Fibroblast of skin of left quadriceps (primary cell): ENCODE measurements around the gene ARHGAP18.

Experiments
- DNase-seq, 2 experiments: peaks; one replicate each; pipeline ENCODE4 v3.0.0-alpha.2; 2013; ENCODE audit warnings: low read depth in 2 of 2

Gene ARHGAP18

DNA sequence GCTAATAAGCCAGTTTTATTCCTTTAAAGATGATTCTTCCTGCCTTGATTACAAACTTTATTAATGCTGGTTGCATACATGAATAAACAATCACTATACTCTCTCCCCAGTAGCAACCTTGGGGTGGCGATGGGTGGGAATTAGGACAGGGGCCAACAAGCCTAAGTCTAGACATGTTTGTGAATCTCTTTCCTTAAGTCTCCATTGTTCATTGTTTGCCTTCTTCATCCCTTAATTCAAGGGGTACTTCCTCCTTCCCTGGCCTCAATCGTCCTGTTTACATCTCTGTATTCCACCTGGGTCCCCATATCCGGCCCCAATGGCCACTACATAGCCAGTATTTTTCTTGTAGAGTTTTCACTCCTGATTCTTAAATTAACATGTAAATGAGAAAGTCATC is 66.0 kb downstream of the ARHGAP18 start:
- DNase-seq = no peak

DNA sequence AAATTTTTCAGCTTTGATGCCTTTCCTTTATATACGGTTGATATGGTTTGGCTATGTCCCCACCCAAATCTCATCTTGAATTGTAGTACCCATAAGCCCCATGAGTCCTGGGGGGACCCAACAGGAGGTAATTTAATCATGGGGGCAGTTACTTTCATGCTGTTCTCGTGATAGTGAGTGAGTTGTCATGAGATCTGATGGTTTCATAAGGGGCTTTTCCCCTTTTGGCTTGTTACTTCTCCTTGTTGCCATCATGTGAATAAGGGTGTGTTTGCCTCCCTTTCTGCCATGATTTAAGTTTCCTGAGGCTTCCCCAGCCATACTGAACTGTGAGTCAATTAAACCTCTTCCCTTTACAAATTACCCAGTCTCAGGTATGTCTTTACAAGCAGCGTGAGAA is 66.8 kb downstream of the ARHGAP18 start:
- DNase-seq = no peak

DNA sequence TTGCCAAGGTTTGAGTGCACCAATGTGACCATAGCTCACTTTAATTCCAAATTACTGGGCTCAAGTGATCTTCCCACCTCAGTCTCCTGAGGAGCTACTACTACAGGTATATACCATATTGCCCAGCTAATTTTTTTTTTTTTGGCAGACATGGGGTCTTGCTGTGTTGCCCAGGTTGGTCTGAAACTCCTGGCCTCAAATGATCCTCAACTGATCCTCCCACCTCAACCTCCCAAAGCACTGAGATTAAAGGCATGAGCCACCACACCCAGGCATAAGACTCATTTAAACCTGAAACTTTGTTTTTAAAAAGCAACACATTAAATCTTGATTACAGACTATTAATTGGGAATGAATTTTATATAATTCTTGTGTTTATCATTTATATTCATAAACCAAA is 67.7 kb downstream of the ARHGAP18 start:
- DNase-seq = no peak

DNA sequence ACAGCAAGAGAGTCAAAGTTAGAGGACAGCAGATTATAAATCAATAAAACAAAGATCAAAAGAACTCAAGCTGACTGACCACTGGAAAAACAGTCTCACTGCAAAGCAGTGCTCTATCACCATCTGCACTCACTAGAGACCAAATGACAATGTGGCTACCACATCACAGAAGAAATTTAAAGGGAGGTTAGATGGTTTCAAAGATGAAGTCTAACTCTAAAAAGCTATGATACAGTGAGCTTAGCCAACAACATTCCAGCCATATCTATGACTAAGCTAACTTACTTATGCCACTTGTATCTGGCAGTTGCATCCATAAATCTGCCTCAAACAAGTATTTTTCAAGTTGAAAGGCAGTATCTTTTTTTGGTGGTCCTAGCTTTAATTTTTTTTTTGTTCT is 68.6 kb downstream of the ARHGAP18 start:
- DNase-seq = no peak

DNA sequence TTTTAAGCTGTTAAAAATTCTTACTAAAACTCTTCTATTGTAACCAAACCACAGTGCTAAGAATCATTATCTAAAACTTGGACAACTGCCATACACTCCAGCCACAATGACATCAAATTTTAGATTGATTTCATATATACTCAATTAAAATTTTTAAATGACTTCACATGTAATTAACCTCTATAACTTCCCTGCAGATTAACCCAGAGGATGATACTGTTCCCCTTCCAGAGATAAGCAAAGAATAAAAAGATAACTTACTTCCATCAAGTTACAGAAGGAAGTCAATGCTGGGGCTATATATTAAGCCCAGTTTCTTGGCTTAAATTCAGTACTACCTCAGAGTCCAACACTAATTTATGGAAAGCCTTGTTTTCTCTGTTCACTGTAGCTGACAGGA is 71.3 kb downstream of the ARHGAP18 start:
- no peak for DNase-seq

DNA sequence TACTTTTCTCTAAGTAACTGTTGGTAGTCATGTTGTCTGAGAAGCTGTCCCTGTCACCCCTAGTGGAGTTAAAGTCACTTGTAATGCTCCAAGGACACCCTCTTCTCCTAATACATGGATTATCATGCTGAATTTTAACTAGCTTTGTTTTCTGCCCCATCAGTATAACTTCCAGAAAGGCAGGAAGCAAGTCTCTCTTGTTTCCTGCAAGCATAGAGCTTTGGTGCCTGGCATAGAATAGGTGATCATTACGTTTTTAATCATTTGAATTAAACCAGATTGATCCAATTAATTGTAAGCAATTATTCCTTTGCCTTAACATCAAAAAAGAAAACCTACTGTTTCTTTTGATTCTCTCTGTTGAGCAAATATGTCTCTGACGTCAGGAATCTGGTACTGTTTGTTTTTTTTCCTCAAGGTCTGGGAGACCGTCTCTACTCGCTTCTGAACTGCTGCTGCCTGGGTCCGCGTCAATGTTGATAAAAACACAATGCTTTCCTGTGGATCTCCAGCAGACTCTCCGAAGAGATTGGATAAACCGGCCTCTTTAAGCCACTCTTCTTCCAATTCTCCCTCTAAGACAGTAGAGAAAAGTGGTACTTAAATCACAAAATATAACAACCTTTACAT is 71.8 kb downstream of the ARHGAP18 start:
- DNase-seq = no peak

DNA sequence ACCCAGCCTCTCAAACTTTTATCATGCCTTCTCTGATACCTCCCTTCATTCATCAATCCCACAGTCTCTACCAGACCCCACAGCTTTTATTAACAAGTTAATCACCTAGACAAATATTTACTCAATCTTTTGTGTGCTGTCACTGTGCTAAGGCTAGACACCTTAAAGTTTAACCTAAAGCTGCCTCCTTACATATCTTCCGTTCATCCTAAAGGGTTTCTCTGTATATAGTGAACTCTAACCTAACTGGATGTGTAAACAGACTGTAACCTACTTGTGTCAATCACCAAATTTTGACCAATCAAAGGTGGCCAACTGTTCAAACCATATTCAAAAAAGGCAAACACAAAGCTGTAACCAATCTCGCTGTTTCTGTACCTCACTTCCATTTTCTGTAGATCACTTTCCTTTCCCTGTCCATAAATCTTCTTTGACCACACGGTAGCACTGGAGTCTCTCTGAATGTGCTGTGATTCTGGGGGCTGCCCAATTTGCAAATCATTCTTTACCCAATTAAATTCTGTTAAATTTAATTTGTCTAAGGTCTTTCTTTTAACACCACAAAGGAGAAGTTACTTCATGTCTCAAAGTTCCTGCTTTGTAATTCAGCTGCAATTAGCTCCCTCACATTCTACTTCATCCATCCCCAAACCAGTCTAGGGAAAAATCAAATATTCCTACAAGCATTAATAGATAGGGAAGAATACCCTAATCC is 72.5 kb downstream of the ARHGAP18 start:
- DNase-seq = no peak

DNA sequence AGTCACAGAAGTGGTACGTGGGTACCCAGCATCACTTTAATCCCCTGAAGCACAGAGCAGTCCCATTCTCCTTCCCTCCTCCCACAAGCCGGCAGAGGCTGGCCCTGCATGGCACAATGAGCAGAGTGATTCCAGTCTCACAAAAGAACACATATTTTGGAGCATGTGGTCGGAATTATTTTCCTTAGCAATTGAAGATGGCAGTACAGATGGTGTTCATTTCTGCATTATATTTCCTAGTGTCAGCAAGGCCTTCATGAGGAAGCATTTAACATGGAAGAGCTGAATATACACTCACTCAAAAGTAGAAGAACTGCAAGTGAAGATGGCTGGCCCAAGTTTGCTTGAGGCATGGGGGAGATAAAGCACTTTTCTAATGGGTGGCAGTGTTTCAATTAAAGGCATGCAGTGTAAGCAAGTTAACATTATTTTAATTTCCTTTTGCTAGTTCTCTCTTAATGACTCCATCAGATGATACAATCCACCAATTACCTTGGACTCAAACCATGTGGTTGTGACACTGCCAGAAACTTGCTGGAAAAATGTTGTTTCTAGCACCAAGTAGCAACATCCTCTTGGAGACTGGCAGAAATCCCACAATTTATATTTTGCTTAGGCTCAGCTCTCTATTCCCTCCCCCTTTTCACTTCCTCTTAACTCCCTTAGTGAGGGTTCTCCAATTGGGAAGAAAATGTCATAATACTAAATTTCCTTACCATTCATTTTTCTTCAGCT is 74.4 kb downstream of the ARHGAP18 start:
- DNase-seq = peak; percentile 76 to 77

DNA sequence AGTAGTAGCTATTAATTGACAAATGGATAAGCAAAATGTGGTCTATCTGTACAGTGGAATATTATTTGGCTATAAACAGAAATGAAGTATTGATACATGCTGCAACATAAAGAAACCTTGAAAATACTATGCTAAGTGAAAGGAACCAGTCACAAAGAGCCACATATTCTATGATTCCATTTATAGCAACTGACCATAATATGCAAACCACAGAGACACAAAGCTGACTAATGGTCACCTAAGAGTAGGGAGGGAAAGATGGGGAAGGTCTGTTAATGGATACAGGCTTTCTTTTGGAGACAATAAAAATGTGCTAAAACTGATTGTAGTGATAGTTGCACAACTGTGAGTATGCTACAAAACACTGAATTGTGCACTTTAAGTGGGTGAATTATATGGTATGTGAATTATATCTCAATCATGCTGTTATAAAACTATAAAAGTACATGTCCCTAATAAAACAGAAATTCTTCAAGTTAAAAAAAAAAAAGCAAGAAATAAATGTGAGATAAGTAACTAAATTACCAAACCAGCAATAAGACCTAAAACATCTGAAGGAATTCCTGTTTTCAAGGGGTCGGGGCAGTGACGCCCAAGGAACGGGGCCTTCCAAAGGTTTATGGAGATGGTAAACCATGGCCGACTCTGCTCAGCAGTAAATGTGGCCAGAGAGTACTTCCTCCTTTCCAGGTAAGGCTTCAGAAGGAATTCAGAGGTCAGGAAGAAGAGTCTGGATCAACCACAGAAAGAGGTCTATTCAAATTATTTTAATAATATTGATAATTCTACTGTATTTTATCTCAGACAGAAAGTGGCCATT is 75.4 kb downstream of the ARHGAP18 start:
- no peak for DNase-seq

DNA sequence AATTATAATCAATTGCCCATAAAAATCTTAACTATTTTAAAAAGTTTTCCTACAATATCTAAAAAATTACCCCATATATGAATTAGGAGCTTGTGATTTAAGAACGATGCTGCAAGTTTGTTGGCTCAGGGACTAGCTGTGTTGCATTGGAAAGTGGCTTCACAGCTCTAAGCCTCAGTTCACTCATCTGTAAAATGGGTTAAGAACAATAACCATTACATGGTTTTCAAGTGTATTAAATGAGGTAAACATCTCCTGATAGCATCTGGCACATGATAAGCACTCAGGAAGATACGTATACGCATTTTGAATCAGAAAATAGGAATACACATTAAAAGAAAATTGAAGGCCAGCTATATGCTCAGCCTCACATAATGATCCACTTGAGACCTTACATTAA is 76.4 kb downstream of the ARHGAP18 start:
- DNase-seq = no peak

DNA sequence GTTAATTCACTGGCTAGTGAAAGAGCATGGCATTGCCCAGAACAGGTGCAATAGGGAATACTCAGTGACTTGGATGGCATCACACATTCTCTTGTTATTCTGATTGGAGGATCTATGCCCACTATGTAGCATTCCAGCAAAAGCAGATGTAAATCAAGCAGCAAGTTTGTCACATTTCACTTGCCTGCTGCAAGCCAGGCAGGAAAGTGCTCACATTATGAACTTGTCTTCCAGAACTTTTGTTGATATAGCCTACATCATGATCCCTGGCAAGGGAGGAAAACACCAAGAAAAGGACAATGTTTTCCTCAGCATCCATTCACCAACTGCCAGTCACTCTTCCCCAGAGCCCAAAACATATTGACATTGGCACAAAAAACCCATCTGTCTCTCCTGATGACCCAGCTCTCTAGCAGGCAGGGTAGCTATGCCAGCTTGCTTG is 77.8 kb downstream of the ARHGAP18 start:
- no peak for DNase-seq

DNA sequence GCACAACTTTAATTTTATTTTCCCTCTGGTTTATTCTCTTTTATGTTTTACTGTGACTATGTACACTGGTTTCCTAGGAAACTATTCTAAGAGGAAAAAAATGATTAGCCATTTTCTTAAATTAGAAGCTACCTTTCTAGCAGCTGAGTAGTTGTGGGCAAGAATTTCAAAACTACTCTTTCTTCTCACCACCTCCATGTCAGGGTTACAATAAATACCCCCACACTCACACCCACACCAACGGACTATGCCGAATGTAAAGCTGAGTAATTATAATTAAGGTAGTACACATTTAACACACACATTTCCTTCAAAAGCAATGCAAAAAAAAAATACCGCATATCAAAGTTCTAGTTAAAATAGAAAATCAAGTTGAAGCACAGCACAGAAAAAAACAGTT is 78.9 kb downstream of the ARHGAP18 start:
- DNase-seq = no peak

DNA sequence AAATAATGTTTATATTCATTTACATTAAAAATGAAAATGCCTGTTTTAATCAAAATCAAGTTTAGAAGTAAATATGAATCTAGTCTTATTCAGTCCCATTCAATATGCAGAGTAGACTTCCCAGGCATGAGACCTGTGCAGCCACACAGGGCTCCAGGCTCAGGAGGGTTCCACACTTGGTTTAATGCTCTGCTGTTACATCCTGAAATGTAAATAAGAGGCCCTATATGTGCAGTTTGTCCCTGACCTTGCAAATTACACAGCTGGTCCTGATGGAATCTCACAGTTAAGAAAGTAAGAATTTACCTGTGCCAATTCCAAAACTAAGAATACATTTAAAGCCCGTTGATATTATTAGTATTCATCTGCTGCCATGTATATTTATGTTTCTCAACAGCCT is 79.4 kb downstream of the ARHGAP18 start:
- DNase-seq = no peak

DNA sequence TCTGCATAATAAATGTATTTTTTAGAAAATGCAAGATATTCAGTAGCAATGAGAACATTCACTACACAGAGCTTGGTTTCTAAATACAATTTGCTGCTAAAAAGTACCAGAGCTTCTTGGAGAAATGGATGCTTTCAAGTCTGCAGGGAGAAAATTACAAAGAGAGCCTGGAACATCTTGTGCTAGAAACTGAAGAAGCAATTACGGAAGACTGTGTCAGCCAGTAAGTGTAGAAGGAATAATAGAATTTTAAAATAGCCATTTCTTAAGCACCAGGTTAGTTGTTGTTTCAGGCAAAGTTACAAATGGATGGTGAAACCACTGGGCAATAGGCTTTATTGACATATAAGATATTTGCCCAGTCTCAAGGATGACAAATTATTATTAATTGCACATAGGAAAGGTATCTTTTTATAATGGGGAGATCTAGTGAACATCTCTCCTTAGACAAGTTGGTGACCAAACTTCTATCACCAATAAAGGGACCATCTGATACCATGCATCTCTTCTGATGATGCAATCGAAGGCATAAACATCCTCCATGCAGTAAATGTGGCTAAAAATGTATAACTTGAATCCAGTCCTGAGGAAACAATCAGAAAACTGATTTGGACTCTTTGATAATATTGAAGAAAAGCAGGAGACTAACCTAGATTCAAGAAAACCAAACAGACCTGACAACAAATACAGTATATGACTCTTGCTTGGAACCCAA is 81.7 kb downstream of the ARHGAP18 start:
- no peak for DNase-seq

DNA sequence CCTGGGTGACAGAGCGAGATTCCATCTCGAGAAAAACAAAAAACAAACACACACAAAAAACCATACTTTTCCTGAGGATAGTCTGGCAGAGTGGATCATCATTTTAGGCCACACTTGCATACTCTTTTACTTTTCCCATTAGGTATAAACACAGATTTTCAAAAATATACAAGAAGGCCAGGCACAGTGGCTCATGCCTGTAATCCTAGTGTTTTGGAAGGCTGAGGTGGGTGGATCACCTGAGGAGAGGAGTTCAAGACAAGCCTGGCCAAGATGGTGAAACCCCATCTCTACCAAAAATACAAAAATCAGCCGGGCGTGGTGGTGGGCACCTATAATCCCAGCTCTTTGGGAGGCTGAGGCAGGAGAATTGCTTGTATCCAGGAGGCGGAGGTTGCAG is 85.5 kb downstream of the ARHGAP18 start:
- DNase-seq = no peak

DNA sequence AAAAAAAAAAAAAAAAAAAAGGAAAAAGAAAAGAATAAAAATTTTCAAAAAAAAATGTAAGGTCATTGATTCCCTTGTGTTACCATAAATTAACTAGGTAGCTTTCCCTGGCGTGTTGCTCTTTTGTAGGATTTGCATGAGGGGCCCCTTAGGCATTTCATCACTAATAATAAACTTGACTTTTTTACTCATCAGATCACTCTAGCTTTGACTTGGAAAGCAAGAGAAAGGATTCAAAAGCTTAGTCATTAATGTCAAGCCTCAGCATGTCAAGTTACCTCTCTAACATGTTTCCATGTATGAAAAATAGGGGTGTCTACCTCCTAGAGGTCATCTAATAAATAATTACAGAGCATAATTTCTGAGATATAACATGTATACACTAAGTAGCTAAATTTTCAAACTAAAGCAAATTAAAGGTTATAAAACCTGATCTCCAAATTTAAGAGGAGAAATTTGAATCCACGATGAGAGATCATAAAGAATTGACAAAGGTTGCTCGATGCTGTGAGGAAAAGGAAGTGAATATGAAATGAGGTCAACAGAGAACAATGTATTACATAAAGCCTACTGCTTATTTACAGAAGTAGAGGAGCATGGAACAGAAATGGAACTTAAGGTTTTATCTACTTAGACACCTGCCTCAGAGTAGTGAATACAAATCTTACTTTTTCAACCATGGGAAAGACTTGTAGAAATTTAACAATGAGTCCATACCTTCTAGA is 86.8 kb downstream of the ARHGAP18 start:
- no peak for DNase-seq

DNA sequence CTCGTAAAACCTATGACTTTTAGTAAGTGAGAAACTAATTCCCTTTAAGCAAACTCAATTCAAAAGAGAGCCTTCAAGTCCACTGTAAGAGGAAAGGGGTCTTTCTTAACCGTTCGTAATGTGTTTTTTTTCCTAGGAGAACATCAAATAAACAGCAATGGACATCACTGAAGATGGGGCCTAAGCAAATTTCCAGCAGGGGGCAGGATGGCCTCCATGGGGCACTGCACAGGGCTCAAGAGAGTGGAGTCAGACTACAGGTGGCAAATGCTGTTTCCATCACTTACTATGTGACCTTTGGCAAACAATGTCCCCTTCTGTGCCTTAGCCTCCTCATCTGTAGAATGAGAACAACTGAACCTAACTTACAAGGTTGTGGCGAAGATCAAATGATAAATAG is 88.7 kb downstream of the ARHGAP18 start:
- DNase-seq = no peak

DNA sequence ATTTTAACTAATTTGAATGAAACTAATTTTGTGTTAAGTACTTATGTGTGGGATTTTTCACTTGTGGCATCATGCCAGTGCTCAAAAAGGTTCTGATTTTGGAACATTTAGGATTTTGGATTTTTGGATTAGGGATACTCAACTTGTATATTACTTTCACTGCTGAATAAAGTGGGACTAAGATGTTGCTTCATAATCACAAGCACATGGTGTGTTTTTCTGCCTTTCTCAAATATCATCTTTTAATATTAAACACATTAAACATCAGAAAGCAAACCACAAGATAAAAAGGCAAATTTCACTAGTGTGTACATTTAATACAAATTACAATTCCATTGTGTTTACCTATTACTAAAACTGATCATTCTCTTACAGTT is 89.8 kb downstream of the ARHGAP18 start:
- DNase-seq = no peak

DNA sequence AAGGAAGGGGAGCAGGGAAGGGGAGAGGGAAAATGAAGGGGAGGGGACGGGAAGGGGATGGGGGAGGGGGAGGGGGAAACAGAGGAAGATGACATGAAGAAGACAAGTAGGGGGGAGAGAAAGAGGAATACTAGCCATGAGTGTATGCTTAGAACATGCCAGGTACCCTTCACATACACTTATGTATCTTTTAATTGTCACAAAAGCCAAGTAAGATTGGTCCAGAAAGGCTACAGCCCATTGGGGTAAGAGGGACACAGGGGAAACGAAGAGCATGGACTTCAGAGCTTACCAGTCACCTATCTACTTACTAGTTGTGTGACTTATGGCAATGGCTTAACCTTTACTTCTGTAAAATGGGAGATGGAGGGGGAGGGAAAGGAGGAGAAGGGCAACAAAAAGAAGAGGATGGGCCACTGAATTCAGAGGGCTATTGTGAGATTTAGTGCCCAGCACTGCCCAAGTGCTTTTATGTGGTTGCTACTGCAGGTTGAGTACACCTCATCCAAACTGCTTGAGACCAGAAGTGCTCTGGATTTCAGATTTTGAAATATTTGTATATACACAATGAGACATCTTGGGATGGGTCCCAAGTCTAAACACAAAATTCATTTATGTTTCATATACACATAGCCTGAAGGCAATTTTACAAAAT is 90.3 kb downstream of the ARHGAP18 start:
- DNase-seq = no peak

DNA sequence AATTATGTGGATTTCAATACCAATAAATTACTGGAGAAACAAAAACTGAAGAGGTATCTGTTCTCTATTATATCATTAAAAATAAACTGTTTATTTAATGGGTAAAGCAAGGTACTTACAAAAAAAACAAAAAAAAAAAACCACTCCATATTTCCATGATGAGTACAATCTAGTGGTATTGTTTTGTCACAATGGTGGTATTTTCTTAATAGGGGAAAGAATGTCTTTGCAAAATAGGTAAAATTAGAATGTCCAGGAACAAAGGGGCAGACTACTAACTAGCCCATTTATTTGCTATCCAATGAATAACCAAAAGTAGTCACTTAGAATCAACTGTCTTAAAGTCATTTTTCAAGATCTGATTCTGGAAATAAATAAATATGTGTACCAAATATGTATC is 92.0 kb downstream of the ARHGAP18 start:
- no peak for DNase-seq
